ENCODE data around the gene PFAS.

- TF ChIP-seq GATA2 (IDR thresholded peaks at IDR 0.05; ENCODE audit: low read depth, low read length) (no peak), GATA3 (IDR thresholded peaks at IDR 0.05; ENCODE audit: low read depth, low read length) (no peak)
These were observed 23.9 kb upstream of the PFAS start for GRCh38 chr17:8224891-8225812.
